Activated T-helper 1 cell treated with anti-CD3 and anti-CD28 coated beads, Interleukin-12 subunit alpha, Interleukin-12 subunit beta, Interleukin-2, Interleukin-4 antibody, amounts not matched to agents 30 ng/mL and 10 ng/mL and 1 ng/mL, durations not matched to agents 14 hours and 24 hours and 36 hours (primary cell): ENCODE results near the gene CEP104. TPM values are rescaled to one million over a fixed set of nuclear protein-coding genes. Genes with fewer than 3 reads are reported as not detected.

ENCODE experiments used
- DNase-seq: peaks from one replicate; pipeline ENCODE4 v3.0.0; 2021; ENCODE audit warnings: low spot score
- H3K27ac Mint-ChIP-seq: one replicate; pipeline ENCODE4 v1.8.0; 2021; ENCODE audit warnings: mild to moderate bottlenecking, mixed read lengths
- H3K27me3 Mint-ChIP-seq: one replicate; pipeline ENCODE4 v1.8.0; 2022; ENCODE audit warnings: mild to moderate bottlenecking, moderate library complexity, mixed read lengths; ENCODE audit not compliant: insufficient read depth
- H3K36me3 Mint-ChIP-seq: one replicate; pipeline ENCODE4 v1.8.0; 2021; ENCODE audit warnings: low read depth, mixed read lengths
- H3K4me1 Mint-ChIP-seq: one replicate; pipeline ENCODE4 v1.8.0; 2021; ENCODE audit warnings: low read depth, mixed read lengths
- H3K4me3 Mint-ChIP-seq: one replicate; pipeline ENCODE4 v1.8.0; 2021; ENCODE audit warnings: mild to moderate bottlenecking, moderate library complexity, mixed read lengths
- H3K9me3 Mint-ChIP-seq: one replicate; pipeline ENCODE4 v1.8.0; 2021; ENCODE audit warnings: mixed read lengths
- intact Hi-C: fragments of 100-400 bp; cut with micrococcal nuclease; formaldehyde crosslinking; loops from one replicate; pipeline ENCODE4 v1.15.1; 2024
- total RNA-seq: library from RNA; stranded (reverse); gene quantifications from 2 replicates; pipeline ENCODE4 v1.2.3, GENCODE V29; 2022

CEP104 gene
- total RNA-seq, 1 donor from 2014 or later = 55.5 TPM

DNA sequence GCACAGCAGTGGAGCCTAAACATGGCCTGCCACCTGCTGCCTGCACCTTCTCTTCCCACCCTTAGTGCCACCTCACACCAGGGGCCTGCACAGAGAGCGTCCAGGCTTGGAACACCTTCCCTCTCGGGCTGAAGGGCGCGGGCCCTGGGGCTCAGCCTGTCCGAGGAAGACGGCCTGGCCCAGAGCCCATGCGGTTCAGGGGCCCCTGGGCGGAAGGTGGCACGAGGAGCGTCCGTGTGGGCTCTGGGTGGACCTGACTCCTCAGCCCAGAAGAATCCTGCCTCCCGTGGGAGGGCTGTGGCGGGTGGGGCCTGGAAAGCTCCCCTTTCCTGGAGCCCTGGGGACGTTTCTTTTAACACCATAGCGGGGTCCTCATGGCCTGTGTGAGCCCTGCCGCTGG lies 19.7 kb upstream of the CEP104 start:
- intact Hi-C loops = no loop called here

DNA sequence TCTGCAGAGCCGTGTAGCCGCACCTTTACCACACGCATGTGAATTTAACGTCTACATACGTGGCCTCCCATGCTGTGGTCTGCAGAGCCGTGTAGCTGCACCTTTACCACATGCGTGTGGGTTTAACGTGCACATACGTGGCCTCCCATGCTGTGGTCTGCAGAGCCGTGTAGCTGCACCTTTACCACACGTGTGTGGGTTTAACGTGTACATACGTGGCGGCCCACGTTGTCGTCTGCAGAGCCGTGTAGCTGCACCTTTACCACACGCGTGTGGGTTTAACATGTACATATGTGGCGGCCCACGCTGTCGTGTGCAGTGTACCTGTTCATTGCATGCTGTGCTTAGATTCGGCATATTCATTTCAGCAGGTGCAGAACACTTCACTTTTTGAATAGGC lies 17.7 kb upstream of the CEP104 start:
- intact Hi-C loops = no loop called here
- no peaks in the 10 kb centered on the region for H3K27me3 Mint-ChIP-seq
- no peaks in the 10 kb centered on the region for H3K4me1 Mint-ChIP-seq
- H3K4me3 Mint-ChIP-seq = no peak overlapping the region
- no peak overlapping the region for H3K27ac Mint-ChIP-seq
- H3K9me3 Mint-ChIP-seq = peaks cover 9% of the 10 kb centered on the region
- H3K36me3 Mint-ChIP-seq = peaks cover 29% of the 10 kb centered on the region
- DNase-seq = no peak

More for the DNA sequence above, 19.7 kb upstream of the CEP104 start:
- peaks cover 35% of the 10 kb centered on the region for H3K36me3 Mint-ChIP-seq
- no peak overlapping the region for H3K27ac Mint-ChIP-seq
- DNase-seq = no peak
- H3K4me1 Mint-ChIP-seq = no peaks in the 10 kb centered on the region
- H3K9me3 Mint-ChIP-seq = peaks cover 9% of the 10 kb centered on the region
- H3K4me3 Mint-ChIP-seq = no peak overlapping the region
- no peaks in the 10 kb centered on the region for H3K27me3 Mint-ChIP-seq

- H3K9me3 Mint-ChIP-seq = peaks cover 6% of the 10 kb centered on the region
- intact Hi-C loops = no loop called here
- H3K36me3 Mint-ChIP-seq = peaks cover 25% of the 10 kb centered on the region
- no peak overlapping the region for H3K4me3 Mint-ChIP-seq
- no peak overlapping the region for H3K27ac Mint-ChIP-seq
- no peak for DNase-seq
- no peaks in the 10 kb centered on the region for H3K27me3 Mint-ChIP-seq
- H3K4me1 Mint-ChIP-seq = no peaks in the 10 kb centered on the region
Observed at GRCh38 chr1:3872546-3872945, 15.5 kb upstream of the CEP104 start.

DNA sequence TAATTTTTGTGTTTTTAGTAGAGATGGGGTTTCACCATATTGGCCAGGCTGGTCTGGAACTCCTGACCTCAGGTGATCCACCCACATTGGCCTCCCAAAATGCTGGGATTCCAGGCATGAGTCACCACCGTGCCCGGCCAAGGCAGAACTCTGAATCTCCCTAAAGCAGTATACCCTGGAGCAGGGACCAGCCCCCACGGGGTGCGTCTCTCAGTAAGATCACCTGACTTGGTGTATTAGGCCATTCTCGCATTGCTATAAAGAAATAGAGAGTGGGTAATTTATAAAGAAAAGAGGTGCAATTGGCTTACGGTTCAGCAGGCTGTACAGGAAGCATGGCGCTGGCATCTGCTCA lies 14.4 kb upstream of the CEP104 start:
- DNase-seq = no peak
- no peak overlapping the region for H3K4me3 Mint-ChIP-seq
- H3K27ac Mint-ChIP-seq = no peak overlapping the region
- intact Hi-C loops = no loop called here
- peaks cover 26% of the 10 kb centered on the region for H3K36me3 Mint-ChIP-seq
- H3K4me1 Mint-ChIP-seq = no peaks in the 10 kb centered on the region
- H3K27me3 Mint-ChIP-seq = no peaks in the 10 kb centered on the region
- peaks cover 6% of the 10 kb centered on the region for H3K9me3 Mint-ChIP-seq

- Mint-ChIP-seq H3K27me3 (no peaks in the 10 kb centered on the region), H3K27ac (no peak overlapping the region), H3K9me3 (peaks cover 6% of the 10 kb centered on the region), H3K4me3 (no peak overlapping the region), H3K36me3 (peaks cover 23% of the 10 kb centered on the region), H3K4me1 (no peaks in the 10 kb centered on the region)
- intact Hi-C loops = no loop called here
- DNase-seq = no peak
Observed at GRCh38 chr1:3869751-3870301, 12.8 kb upstream of the CEP104 start.

DNA sequence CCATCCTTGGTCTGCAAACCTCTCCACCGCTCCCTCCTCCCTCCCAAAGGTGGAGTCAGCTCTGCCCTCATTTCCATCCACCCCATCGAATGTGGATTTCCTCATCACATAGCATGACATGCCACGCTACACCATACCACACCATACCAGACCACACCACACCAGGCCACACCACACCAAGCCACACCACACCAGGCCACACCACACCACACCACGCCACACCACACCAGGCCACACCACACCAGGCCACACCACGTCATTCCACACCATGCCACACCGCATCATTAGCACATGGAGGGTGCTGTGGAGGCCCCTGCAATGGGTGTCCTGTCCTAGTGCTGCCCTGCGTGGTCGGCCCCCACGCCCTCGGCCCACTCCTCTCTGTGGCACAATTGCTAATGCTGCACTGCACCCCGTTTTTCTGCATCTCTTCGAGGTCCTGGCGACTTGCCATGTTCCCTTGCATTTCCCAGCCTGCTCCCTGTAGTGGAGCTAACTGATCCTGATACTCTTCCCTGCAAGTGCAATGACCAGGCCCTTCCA lies 11.5 kb upstream of the CEP104 start:
- peaks cover 18% of the 10 kb centered on the region for H3K36me3 Mint-ChIP-seq
- H3K4me3 Mint-ChIP-seq = no peak overlapping the region
- no peaks in the 10 kb centered on the region for H3K4me1 Mint-ChIP-seq
- no peaks in the 10 kb centered on the region for H3K27me3 Mint-ChIP-seq
- intact Hi-C loops = no loop called here
- H3K9me3 Mint-ChIP-seq = peaks cover 6% of the 10 kb centered on the region
- DNase-seq = no peak
- H3K27ac Mint-ChIP-seq = no peak overlapping the region

- peaks cover 6% of the 10 kb centered on the region for H3K9me3 Mint-ChIP-seq
- H3K27me3 Mint-ChIP-seq = no peaks in the 10 kb centered on the region
- no peaks in the 10 kb centered on the region for H3K4me1 Mint-ChIP-seq
- DNase-seq = no peak
- H3K36me3 Mint-ChIP-seq = peaks cover 10% of the 10 kb centered on the region
- no peak overlapping the region for H3K4me3 Mint-ChIP-seq
- no peak overlapping the region for H3K27ac Mint-ChIP-seq
- intact Hi-C loops = no loop called here
Observed at GRCh38 chr1:3865606-3866160, 8.7 kb upstream of the CEP104 start.

DNA sequence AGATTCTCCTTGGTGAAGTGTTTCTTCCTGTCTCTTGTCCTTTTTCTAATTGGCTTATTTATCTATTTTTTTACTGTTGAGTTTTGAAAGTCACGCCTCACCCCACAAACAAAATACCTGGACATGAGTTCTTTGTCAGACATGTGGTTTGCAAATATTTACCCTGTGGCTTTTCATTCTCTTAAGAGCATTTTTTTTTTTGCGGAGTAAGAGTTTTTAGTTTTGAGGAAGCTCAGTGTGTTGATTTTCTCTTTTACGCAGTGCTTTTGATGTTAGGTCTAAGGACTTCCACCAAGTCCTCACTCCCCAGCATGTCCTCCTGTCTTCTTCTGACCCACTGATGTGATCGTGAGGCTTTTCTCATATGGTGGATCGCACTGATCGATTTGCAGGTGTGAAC lies 7.9 kb upstream of the CEP104 start:
- intact Hi-C loops = no loop called here
- no peak for DNase-seq
- peaks cover 6% of the 10 kb centered on the region for H3K9me3 Mint-ChIP-seq
- H3K4me1 Mint-ChIP-seq = no peaks in the 10 kb centered on the region
- H3K27me3 Mint-ChIP-seq = no peaks in the 10 kb centered on the region
- no peak overlapping the region for H3K27ac Mint-ChIP-seq
- H3K4me3 Mint-ChIP-seq = no peak overlapping the region
- H3K36me3 Mint-ChIP-seq = peaks cover 10% of the 10 kb centered on the region

GRCh38 chr1:3863231-3863935 lies 6.4 kb upstream of the CEP104 start:
- H3K36me3 Mint-ChIP-seq = peaks cover 4% of the 10 kb centered on the region
- H3K27ac Mint-ChIP-seq = no peak overlapping the region
- peaks cover 2% of the 10 kb centered on the region for H3K9me3 Mint-ChIP-seq
- no peak overlapping the region for H3K4me3 Mint-ChIP-seq
- H3K4me1 Mint-ChIP-seq = peaks cover under 1% of the 10 kb centered on the region
- no peak for DNase-seq
- intact Hi-C loops = no loop called here
- H3K27me3 Mint-ChIP-seq = no peaks in the 10 kb centered on the region

- H3K27ac Mint-ChIP-seq = no peak overlapping the region
- no peaks in the 10 kb centered on the region for H3K27me3 Mint-ChIP-seq
- DNase-seq = no peak
- H3K9me3 Mint-ChIP-seq = no peaks in the 10 kb centered on the region
- H3K4me1 Mint-ChIP-seq = peaks cover 15% of the 10 kb centered on the region
- H3K4me3 Mint-ChIP-seq = peak overlapping the region; percentile 94
- peaks cover 1% of the 10 kb centered on the region for H3K36me3 Mint-ChIP-seq
- intact Hi-C loops = no loop called here
Observed at GRCh38 chr1:3858231-3858981, 1.4 kb upstream of the CEP104 start.

DNA sequence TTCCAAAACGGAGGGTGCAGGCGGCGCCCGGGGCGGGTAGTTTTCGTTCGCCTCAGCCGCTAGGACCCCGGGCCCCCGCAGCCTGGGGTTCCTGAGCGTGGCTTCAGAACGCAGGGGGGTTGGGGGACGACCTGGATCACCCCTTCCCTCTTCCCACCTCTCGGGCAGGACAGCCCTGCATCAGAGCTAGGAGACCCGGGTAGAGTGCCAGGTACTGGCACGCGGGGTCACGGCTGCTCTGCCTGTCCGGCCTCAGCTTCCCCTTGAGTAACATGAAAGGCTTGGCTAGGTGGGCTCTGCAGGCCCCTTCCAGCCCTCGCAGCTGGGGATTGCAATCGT lies 749 bp upstream of the CEP104 start:
- no peaks in the 10 kb centered on the region for H3K27me3 Mint-ChIP-seq
- H3K27ac Mint-ChIP-seq = no peak overlapping the region
- peaks cover 1% of the 10 kb centered on the region for H3K36me3 Mint-ChIP-seq
- intact Hi-C loops = loop anchor here (1.0 kb wide), 5 partner anchors 43 to 207 kb away; partner anchors contain the start of genes C1orf174, LRRC47, SMIM1 and WRAP73
- H3K4me3 Mint-ChIP-seq = peak overlapping the region; percentile 94
- no peak for DNase-seq
- peaks cover 15% of the 10 kb centered on the region for H3K4me1 Mint-ChIP-seq
- H3K9me3 Mint-ChIP-seq = no peaks in the 10 kb centered on the region

DNA sequence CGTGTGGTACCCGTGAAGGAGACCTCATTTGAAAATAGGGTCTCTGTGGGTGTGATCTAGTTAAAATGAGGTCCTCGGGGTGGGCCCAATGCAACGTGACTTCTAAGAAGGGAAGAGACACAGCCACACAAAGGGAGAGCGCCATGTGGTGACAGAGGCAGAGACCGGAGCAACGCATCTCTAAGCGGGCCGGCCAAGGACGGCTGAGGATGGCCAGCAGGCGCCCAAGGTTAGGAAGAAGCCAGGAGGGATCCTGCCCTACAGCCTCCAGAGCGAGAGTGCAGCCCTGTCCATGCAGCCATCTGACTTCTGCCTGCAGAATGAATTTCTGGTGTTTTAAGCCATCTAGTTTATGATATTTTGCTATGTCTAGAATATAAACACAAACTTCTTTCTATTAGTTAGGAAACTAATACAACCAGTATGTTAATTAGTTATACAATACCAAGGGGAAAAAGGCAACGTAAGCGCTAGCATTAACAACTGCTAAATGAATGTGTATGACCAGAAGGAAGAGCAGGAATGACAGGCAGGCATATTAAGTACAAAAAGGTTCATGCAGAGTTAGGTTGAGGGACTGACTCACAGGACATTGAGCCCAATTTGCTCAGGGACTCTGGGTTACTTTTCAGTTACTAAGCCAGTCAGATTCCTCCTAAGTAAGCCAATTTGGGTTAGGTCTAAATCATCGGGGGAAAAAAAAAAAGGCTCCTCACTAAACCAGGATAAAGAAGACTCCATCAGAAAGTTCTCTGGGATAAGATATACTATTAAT lies 4.1 kb downstream of the CEP104 start:
- H3K36me3 Mint-ChIP-seq = peaks cover 9% of the 10 kb centered on the region
- H3K27ac Mint-ChIP-seq = no peak overlapping the region
- H3K4me1 Mint-ChIP-seq = peaks cover 10% of the 10 kb centered on the region
- H3K9me3 Mint-ChIP-seq = no peaks in the 10 kb centered on the region
- intact Hi-C loops = no loop called here
- no peak overlapping the region for H3K4me3 Mint-ChIP-seq
- no peak for DNase-seq
- H3K27me3 Mint-ChIP-seq = no peaks in the 10 kb centered on the region
